ENCODE measurements around the gene MYO7B. TPM values are rescaled to one million over a fixed set of nuclear protein-coding genes. Genes with fewer than 3 reads are reported as not detected.

Gene MYO7B
- total RNA-seq, 4 donors from 2014 or later: 0.30 to 0.78 TPM; not detected in 2

DNA sequence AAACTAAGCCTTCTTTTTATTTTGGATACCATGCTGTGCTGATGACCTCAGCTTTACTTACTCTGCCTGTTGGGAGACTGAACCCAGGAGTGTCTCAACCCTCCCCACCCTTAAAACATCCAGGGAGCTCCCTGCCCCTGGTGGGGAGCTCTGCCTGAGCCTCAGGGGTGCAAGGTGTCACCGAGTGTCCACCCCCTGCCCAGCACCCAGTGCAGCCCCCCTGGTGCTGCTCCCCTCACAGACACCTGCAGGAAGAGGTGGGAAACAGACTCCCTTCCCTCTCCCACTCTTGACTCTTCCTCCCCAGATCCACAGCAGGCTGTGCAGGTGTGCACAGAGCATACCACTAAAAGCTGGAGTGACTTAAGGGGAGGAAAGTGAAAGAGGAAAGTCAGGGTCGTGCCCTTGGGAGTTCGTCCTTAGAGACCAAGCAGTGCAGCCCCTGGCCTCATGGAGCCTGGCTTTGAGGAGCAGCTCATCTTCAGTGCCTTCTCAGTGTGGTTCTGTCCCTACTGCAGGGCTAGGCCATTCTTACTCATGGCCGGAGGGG lies 51.3 kb downstream of the MYO7B start:
- no peak for TF ChIP-seq POLR2A (IDR thresholded peaks at IDR 0.05)
- TF ChIP-seq EP300 (IDR thresholded peaks at IDR 0.05): no peak
- TF ChIP-seq, protein P1, sequence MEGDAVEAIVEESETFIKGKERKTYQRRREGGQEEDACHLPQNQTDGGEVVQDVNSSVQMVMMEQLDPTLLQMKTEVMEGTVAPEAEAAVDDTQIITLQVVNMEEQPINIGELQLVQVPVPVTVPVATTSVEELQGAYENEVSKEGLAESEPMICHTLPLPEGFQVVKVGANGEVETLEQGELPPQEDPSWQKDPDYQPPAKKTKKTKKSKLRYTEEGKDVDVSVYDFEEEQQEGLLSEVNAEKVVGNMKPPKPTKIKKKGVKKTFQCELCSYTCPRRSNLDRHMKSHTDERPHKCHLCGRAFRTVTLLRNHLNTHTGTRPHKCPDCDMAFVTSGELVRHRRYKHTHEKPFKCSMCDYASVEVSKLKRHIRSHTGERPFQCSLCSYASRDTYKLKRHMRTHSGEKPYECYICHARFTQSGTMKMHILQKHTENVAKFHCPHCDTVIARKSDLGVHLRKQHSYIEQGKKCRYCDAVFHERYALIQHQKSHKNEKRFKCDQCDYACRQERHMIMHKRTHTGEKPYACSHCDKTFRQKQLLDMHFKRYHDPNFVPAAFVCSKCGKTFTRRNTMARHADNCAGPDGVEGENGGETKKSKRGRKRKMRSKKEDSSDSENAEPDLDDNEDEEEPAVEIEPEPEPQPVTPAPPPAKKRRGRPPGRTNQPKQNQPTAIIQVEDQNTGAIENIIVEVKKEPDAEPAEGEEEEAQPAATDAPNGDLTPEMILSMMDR (IDR thresholded peaks at IDR 0.05): no peak
- Histone ChIP-seq H3K27ac (no peak overlapping the region), H3K36me3 (no peaks in the 10 kb centered on the region), H3K27me3 (no peaks in the 10 kb centered on the region), H3K4me1 (peaks cover 0 to 6% (median 0%) of the 10 kb centered on the region in 4 donors), H3K9me3 (no peaks in the 10 kb centered on the region), H3K4me3 (no peak overlapping the region)
- 84 to 89% methylated on average over 4 of the region's 4 CpGs for WGBS, 2 donors
- DNase-seq (ENCODE audit: low spot score in 2 of 2): no peak

DNA sequence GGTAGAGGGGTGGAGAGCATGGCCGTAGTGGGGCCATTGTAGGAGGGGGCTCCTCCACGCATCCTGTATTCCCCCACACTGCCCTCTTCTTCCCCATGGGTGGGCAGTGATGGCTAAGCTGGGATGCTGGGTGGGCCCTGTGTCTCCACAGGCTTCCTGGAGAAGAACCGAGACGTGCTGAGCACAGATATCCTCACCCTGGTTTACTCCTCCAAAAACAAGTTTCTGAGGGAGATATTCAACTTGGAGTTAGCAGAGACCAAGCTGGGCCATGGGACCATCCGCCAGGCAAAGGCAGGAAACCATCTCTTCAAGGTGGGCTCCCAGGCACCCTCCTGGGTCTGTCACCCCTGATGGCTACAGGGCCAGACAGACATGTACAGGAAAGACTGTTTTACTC lies 52.8 kb downstream of the MYO7B start:
- DNase-seq (ENCODE audit: low spot score in 2 of 2): no peak
- H3K9me3 ChIP-seq: no peaks in the 10 kb centered on the region

DNA sequence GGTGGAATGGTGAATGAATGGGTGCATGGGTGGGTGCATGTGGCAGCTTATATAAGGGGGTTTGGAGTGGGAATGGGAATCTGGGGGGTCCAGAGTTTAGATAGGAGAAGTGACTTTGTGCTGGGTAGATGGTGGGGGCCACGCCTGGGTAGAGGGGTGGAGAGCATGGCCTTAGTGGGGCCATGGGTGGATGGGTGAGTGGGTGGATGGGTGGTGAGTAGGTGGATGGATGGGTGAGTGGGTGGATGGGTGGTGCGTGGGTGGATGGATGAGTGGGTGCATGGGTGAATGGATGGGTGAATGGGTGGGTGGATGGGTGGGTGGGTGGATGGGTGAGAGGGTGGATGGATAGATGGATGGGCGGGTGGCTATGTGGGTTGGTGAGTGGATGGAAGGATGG lies 53.9 kb downstream of the MYO7B start:
- no peak for DNase-seq (ENCODE audit: low spot score in 2 of 2)
- H3K27me3 ChIP-seq: no peaks in the 10 kb centered on the region
- H3K36me3 ChIP-seq: no peaks in the 10 kb centered on the region
- TF ChIP-seq EP300 (IDR thresholded peaks at IDR 0.05) (no peak), POLR2A (IDR thresholded peaks at IDR 0.05) (no peak)
- TF ChIP-seq, protein P1 (IDR thresholded peaks at IDR 0.05): no peak
- 91% methylated on average over 3 of the region's 3 CpGs for WGBS, 2 donors
- H3K9me3 ChIP-seq: no peaks in the 10 kb centered on the region
- peaks cover 0 to 6% (median 0%) of the 10 kb centered on the region in 4 donors for H3K4me1 ChIP-seq
- H3K27ac ChIP-seq: no peak overlapping the region
- H3K4me3 ChIP-seq: no peak overlapping the region

More for the DNA sequence above, 52.8 kb downstream of the MYO7B start:
- Histone ChIP-seq H3K4me1 (peaks cover 0 to 6% (median 0%) of the 10 kb centered on the region in 4 donors), H3K27ac (no peak overlapping the region), H3K27me3 (no peaks in the 10 kb centered on the region), H3K4me3 (no peak overlapping the region), H3K36me3 (no peaks in the 10 kb centered on the region)
- WGBS, 2 donors: 85 to 98% methylated on average over 4 to 5 of the region's 5 CpGs
- TF ChIP-seq POLR2A (IDR thresholded peaks at IDR 0.05) (no peak), EP300 (IDR thresholded peaks at IDR 0.05) (no peak)
- TF ChIP-seq, protein P1 (IDR thresholded peaks at IDR 0.05): no peak

DNA sequence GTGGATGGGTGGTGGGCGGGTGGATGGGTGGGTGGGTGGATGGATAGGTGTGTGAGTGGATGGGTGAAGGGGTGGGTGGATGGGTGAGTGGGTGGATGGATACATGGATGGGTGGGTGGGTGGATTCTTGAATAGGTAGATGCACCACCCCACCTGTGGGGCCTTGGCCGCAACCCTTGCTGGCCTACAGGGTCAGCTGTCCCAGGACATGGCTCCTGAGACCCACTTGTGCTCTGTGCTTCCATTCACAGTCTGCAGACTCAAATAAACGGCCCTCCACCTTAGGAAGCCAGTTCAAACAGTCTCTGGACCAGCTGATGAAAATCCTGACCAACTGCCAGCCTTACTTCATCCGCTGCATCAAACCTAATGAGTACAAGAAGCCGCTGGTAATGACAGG lies 54.4 kb downstream of the MYO7B start:
- H3K27ac ChIP-seq: no peak overlapping the region
- no peaks in the 10 kb centered on the region for H3K36me3 ChIP-seq
- H3K4me1 ChIP-seq: peaks cover 0 to 6% (median 0%) of the 10 kb centered on the region in 4 donors
- H3K27me3 ChIP-seq: no peaks in the 10 kb centered on the region
- no peaks in the 10 kb centered on the region for H3K9me3 ChIP-seq
- DNase-seq (ENCODE audit: low spot score in 2 of 2): no peak
- TF ChIP-seq, protein P1 (IDR thresholded peaks at IDR 0.05): no peak
- TF ChIP-seq POLR2A (IDR thresholded peaks at IDR 0.05) (no peak), EP300 (IDR thresholded peaks at IDR 0.05) (no peak)
- 77 to 86% methylated on average over 5 of the region's 5 CpGs for WGBS, 2 donors
- no peak overlapping the region for H3K4me3 ChIP-seq

DNA sequence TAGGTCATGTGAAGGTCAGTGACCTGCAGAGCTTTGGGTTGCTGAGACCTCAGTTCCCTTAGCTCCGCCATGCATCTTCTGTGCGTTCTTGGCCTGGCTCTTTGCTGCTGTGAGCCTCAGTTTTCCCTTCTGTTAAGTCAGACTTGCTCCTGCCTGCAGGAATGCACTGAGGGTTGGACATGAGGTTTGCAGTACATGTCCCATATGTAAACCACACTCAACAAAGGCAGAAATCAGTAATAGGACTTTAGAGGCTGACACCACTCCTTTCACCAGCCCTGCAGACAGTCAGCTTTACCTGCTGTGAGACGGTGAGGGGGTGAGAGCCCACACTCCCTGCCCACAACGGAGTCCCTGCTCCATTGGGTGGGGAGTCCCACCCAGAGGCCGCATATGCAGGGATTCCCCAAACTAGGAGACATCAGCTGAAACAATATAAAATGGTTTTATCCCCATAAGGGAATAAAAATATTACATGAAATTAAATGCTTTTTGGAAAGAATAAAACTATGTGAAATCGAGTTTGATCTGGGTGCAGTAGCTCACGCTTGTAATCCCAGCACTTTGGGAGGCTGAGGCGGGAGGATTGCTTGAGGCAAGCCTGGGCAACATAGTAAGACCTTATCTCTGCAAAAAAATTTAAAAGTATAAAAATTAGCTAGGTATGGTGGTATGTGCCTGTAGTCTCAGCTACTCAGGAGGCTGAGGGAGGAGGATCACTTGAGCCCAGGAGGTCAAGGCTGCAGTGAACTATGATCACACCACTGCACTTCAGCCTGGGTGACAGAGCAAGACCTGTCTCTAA lies 55.1 kb downstream of the MYO7B start:
- Histone ChIP-seq H3K4me1 (peaks cover 0 to 6% (median 0%) of the 10 kb centered on the region in 4 donors), H3K27me3 (no peaks in the 10 kb centered on the region), H3K36me3 (no peaks in the 10 kb centered on the region), H3K27ac (no peak overlapping the region), H3K4me3 (no peak overlapping the region), H3K9me3 (no peaks in the 10 kb centered on the region)
- TF ChIP-seq, protein P1 (IDR thresholded peaks at IDR 0.05): no peak
- no peak for TF ChIP-seq POLR2A (IDR thresholded peaks at IDR 0.05)
- no peak for TF ChIP-seq EP300 (IDR thresholded peaks at IDR 0.05)
- DNase-seq (ENCODE audit: low spot score in 2 of 2): no peak
- WGBS, 2 donors: 89 to 91% methylated on average over 8 of the region's 8 CpGs

Data from tibial nerve (tissue), 4 donors.